Lower leg skin (tissue), 4 donors: ENCODE data around the gene EMX2. TPM values are rescaled to one million over a fixed set of nuclear protein-coding genes. Genes with fewer than 3 reads are reported as not detected.

Source experiments
- DNase-seq, 2 donors: peaks; one replicate each; pipeline ENCODE4 v3.0.0-alpha.2; 2019; ENCODE audit warnings: low spot score in 2 of 2
- H3K4me3 ChIP-seq: fragments of 200-600 bp; sonication (generic); 2 replicates; pipeline ENCODE4 v1.5.1; 2017; ENCODE audit warnings: mild to moderate bottlenecking, low read depth; ENCODE audit not compliant: poor library complexity, severe bottlenecking
- POLR2A ChIP-seq, 2 donors: fragments of 450-650 bp; IDR thresholded peaks; one replicate each; pipeline ENCODE4 v1.6.1; 2016 to 2017; ENCODE audit warnings: antibody characterized with exemption in 2 of 2, mild to moderate bottlenecking in 1 of 2, moderate library complexity in 1 of 2
- WGBS, 2 donors: methylation state at CpG; one replicate each; pipeline ENCODE4 v1.1.5; 2018; 5-methylcytosine and 5-hydroxymethylcytosine counted together
- intact Hi-C: fragments of 100-400 bp; cut with DNase I; formaldehyde crosslinking; loops from one replicate; pipeline ENCODE4 v1.15.0; 2023; ENCODE audit warnings: low total_unique reads
- total RNA-seq, 4 donors: library from RNA; depleted of rRNA; stranded (reverse); fragments of >200 nt; gene quantifications; one replicate each; pipeline ENCODE4 v1.1.0, GENCODE V29; 2016
- TF ChIP-seq, protein P1 (sequence below), 3 donors: fragments of 450-650 bp; IDR thresholded peaks; one replicate each; pipeline ENCODE4 v1.5.1; 2016; ENCODE audit warnings: antibody characterized with exemption in 3 of 3, mild to moderate bottlenecking in 3 of 3, moderate library complexity in 2 of 3

The EMX2 gene
- total RNA-seq, 4 donors from 2014 or later = 3.7 to 10.4 (median 7.2) TPM

DNA sequence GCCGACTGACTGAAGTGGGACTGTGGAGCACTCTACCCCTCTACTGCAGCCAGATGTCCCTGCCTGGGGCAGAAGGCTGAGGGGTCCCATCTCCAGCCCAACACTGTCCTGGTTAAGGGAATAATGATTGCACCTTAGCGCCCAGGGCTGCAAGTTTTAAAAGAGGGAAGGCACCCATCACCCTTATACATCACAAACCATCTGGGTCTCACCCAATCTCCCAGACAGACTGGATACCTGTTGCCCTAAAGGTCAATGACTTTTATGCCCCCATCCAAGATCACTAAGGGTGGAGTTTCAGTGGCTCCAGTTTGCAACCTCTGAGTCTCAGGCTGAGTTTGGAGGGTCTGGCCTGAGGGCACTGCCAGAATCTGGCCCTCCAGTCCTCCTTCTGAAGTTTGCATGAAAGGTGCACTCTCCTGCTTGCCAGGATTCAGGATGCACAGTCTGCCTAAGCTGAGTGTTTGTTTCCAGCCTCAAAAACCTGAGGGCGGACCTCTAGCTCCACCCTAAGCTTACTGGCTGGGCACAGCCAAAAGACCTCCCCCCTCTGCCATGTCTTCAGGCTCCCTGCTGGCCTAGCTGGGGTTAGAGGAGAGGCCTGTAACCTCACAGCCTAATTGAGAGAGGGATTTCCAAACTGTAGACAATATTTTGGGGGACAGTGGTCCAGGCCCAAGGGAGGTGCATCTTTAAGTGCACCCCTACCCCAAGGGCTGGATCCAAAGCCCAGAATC is 2.5 kb upstream of the EMX2 start:
- 39 to 68% methylated on average over 3 of the region's 3 CpGs for WGBS, 2 donors
- peak in 1 of 2 donors; percentile 80 for DNase-seq
- TF ChIP-seq POLR2A (IDR thresholded peaks at IDR 0.05) = no peak
- TF ChIP-seq, protein P1, sequence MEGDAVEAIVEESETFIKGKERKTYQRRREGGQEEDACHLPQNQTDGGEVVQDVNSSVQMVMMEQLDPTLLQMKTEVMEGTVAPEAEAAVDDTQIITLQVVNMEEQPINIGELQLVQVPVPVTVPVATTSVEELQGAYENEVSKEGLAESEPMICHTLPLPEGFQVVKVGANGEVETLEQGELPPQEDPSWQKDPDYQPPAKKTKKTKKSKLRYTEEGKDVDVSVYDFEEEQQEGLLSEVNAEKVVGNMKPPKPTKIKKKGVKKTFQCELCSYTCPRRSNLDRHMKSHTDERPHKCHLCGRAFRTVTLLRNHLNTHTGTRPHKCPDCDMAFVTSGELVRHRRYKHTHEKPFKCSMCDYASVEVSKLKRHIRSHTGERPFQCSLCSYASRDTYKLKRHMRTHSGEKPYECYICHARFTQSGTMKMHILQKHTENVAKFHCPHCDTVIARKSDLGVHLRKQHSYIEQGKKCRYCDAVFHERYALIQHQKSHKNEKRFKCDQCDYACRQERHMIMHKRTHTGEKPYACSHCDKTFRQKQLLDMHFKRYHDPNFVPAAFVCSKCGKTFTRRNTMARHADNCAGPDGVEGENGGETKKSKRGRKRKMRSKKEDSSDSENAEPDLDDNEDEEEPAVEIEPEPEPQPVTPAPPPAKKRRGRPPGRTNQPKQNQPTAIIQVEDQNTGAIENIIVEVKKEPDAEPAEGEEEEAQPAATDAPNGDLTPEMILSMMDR (IDR thresholded peaks at IDR 0.05) = no peak
- H3K4me3 ChIP-seq = no peak overlapping the region
- intact Hi-C loops = loop anchor here (5.0 to 10.0 kb wide), 3 partner anchors 95 to 702 kb away; no protein-coding TSS in a partner anchor

DNA sequence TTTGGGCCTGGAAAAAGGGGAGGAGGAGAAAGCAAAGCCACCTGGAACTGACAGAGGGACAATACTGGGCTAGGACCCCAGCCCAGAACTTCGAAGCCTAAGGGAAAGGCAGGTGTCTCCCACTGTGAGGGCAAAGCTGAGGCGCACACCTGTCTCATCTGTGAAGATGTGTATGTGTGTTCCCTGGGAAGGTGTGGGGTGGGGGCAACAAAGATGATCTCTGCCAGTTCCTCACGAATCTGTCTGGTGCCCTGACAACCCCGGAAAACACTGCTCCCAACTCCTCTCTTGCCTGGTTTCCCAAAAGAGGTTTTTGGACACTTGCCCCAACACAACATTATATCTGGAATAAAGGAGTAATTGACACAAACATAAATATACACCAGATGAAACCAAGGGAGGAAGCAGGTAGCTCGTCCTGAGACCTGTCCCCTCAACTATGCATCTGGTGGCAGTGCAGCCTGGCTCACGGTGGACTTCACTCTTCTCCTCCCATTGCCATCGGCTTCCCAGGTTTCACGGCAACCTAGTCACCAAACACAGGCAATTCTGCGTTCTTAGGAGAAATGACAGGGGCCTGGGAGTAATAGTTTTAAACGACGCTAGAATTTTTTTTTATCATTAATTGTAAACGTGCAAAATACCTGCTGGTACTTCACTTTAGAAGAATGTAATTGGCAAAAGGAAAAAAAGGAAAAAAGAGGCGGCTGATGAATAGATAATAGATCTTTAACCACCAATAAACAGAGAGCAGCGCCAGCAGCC is 1.7 kb upstream of the EMX2 start:
- no peak overlapping the region for H3K4me3 ChIP-seq
- peak in 1 of 2 donors; percentile 81 for DNase-seq
- TF ChIP-seq POLR2A (IDR thresholded peaks at IDR 0.05) = no peak
- TF ChIP-seq, protein P1 (IDR thresholded peaks at IDR 0.05) = no peak
- intact Hi-C loops = loop anchor here (10.0 kb wide), 1 partner anchor 214 kb away; no protein-coding TSS in a partner anchor
- WGBS, 2 donors = 11 to 12% methylated on average over 14 of the region's 14 CpGs

DNA sequence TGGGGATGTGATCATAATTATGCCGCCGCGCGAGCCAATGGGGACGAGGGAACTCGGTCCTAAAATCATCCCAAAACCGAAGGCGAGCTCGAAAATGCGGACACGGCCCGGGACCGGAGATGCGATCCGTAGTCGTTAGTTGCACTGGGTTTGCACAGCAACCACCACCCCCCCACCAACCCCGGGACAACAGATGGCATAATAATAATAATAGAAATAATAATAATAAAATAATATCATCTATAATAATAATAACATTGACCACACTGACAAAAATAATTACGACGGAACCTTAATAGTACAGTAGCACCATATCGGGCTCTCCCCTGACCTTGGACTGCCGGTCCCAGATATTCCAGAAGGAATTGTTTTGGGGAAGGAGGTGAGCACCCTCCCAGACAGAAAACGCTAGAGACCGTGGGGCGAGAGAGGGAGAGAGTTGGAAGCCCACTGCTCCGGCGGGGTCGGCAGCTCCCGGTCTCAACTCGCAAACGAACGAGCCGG is 1.1 kb upstream of the EMX2 start:
- peak overlapping the region; percentile 49 for H3K4me3 ChIP-seq
- no peak for TF ChIP-seq POLR2A (IDR thresholded peaks at IDR 0.05)
- TF ChIP-seq, protein P1 (IDR thresholded peaks at IDR 0.05) = no peak
- intact Hi-C loops = loop anchor here (10.0 kb wide), 1 partner anchor 213 kb away; no protein-coding TSS in a partner anchor
- 1 to 2% methylated on average over 32 of the region's 32 CpGs for WGBS, 2 donors
- peak; percentile 88 to 98 for DNase-seq

DNA sequence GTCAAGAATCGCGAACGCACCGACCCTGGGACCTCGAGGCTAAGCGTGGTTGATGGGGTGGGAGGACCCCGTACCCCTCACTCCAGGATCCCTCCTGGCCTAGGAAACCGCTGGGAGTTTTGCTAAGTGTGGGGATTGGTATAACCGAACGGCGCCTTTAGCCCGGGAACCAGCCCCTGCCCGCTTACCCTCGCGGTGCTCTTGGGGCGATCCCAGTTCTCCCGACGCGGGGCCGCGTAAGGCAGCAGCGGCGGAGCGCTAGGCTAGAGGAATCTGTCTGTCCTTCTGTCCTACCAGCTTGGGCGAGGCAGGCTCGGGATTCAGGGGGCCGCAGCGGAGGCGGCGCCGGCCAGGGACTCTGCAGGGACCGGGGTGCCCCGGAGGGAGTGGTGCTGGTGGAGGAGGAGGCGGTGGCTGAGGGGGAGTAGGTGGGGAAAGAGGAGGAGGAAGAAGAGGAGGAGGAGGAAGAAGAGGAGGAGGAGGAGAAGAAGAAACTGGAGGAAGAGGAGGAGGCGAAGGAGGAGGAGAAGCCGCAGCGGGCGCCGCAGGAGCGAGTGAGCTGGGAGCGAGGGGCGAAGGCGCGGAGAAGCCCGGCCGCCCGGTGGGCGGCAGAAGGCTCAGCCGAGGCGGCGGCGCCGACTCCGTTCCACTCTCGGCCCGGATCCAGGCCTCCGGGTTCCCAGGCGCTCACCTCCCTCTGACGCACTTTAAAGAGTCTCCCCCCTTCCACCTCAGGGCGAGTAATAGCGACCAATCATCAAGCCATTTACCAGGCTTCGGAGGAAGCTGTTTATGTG is 439 bp upstream of the EMX2 start:
- DNase-seq = peak; percentile 88 to 96
- peak overlapping the region; percentile 49 for H3K4me3 ChIP-seq
- intact Hi-C loops = loop anchor here (10.0 kb wide), 1 partner anchor 213 kb away; no protein-coding TSS in a partner anchor
- WGBS, 2 donors = 1 to 3% methylated on average over 61 to 62 of the region's 62 CpGs
- TF ChIP-seq, protein P1 (IDR thresholded peaks at IDR 0.05) = no peak
- no peak for TF ChIP-seq POLR2A (IDR thresholded peaks at IDR 0.05)
